Ishikawa (cell line): ENCODE results near the gene CFAP46.

Experiments
- CEBPB ChIP-seq: IDR thresholded peaks from 2 replicates; pipeline ENCODE4 v1.6.1; 2012
- CREB1 ChIP-seq: IDR thresholded peaks from 2 replicates; pipeline ENCODE4 v1.6.1; 2012; ENCODE audit warnings: low read depth
- EGR1 ChIP-seq: IDR thresholded peaks from 2 replicates; pipeline ENCODE4 v1.6.1; 2012
- EP300 ChIP-seq: IDR thresholded peaks from 2 replicates; pipeline ENCODE4 v1.6.1; 2012; ENCODE audit warnings: borderline replicate concordance
- FOXM1 ChIP-seq: IDR thresholded peaks from 2 replicates; pipeline ENCODE4 v1.6.1; 2012; ENCODE audit warnings: low read depth, borderline replicate concordance
- MAX ChIP-seq: IDR thresholded peaks from 2 replicates; pipeline ENCODE4 v1.6.1; 2012
- NFIC ChIP-seq: IDR thresholded peaks from 2 replicates; pipeline ENCODE4 v1.6.1; 2012
- RAD21 ChIP-seq: IDR thresholded peaks from 2 replicates; pipeline ENCODE4 v1.6.1; 2012; ENCODE audit warnings: low read depth
- REST ChIP-seq: IDR thresholded peaks from 2 replicates; pipeline ENCODE4 v1.6.1; 2012; ENCODE audit warnings: low read depth, mild to moderate bottlenecking
- TAF1 ChIP-seq: IDR thresholded peaks from 2 replicates; pipeline ENCODE4 v1.6.1; 2012; ENCODE audit warnings: low read depth, mild to moderate bottlenecking
- TCF12 ChIP-seq: IDR thresholded peaks from 2 replicates; pipeline ENCODE4 v1.6.1; 2012; ENCODE audit warnings: low read depth
- TEAD4 ChIP-seq: IDR thresholded peaks from 2 replicates; pipeline ENCODE4 v1.6.1; 2012
- USF1 ChIP-seq: IDR thresholded peaks from 2 replicates; pipeline ENCODE4 v1.6.1; 2012
- YY1 ChIP-seq: IDR thresholded peaks from 2 replicates; pipeline ENCODE4 v1.6.1; 2012; ENCODE audit warnings: low read depth
- ZBTB7A ChIP-seq: IDR thresholded peaks from 2 replicates; pipeline ENCODE4 v1.6.1; 2012; ENCODE audit warnings: low read depth

CFAP46 gene

GRCh38 chr10:132953428-132953827, 11.1 kb upstream of the CFAP46 start:
- TF ChIP-seq MAX (no peak), TEAD4 (no peak), TAF1 (no peak), EGR1 (no peak), TCF12 (no peak), USF1 (no peak)

- TF ChIP-seq CEBPB = no peak
- TF ChIP-seq EGR1 = no peak
- no peak for TF ChIP-seq MAX
- no peak for TF ChIP-seq EP300
- TF ChIP-seq TAF1 = no peak
- TF ChIP-seq USF1 = no peak
- TF ChIP-seq FOXM1 = no peak
Observed at GRCh38 chr10:132951926-132952325, 9.6 kb upstream of the CFAP46 start.

GRCh38 chr10:132948351-132948750, 6.0 kb upstream of the CFAP46 start:
- TF ChIP-seq TCF12 = no peak
- TF ChIP-seq EGR1 = no peak
- no peak for TF ChIP-seq CREB1
- TF ChIP-seq USF1 = no peak
- no peak for TF ChIP-seq YY1
- no peak for TF ChIP-seq RAD21
- no peak for TF ChIP-seq TAF1
- TF ChIP-seq CEBPB = no peak
- TF ChIP-seq FOXM1 = no peak
- TF ChIP-seq TEAD4 = no peak
- TF ChIP-seq MAX = no peak
- no peak for TF ChIP-seq REST
- no peak for TF ChIP-seq ZBTB7A
- TF ChIP-seq NFIC = no peak
- TF ChIP-seq EP300 = no peak

GRCh38 chr10:132947843-132948242, 5.5 kb upstream of the CFAP46 start:
- no peak for TF ChIP-seq EGR1
- TF ChIP-seq ZBTB7A = no peak
- no peak for TF ChIP-seq REST
- no peak for TF ChIP-seq NFIC
- TF ChIP-seq TEAD4 = no peak
- no peak for TF ChIP-seq CEBPB
- no peak for TF ChIP-seq CREB1
- TF ChIP-seq TAF1 = no peak
- no peak for TF ChIP-seq FOXM1
- TF ChIP-seq TCF12 = no peak
- TF ChIP-seq RAD21 = no peak
- TF ChIP-seq MAX = no peak

GRCh38 chr10:132946806-132947546, 4.6 kb upstream of the CFAP46 start:
- TF ChIP-seq REST = peak; percentile 25; the same call in 1 of the 2 replicates
- no peak for TF ChIP-seq EP300
